Endothelial cell of umbilical vein (primary cell): ENCODE results near the gene GTPBP4. TPM values are rescaled to one million over a fixed set of nuclear protein-coding genes. Genes with fewer than 3 reads are reported as not detected.
A peak's percentile ranks its signal among the peaks of the same experiment; 100 is the strongest.

Experiments used
- BruUV-seq: library from RNA; stranded (reverse); fragments of 400-500 nt; replicated peaks from 2 replicates; lab custom pipeline; 2021; lab: Mats Ljungman, UMichigan
- CTCF ChIA-PET: fragments of 300-600, 350-600 bp; sonication (Branson Sonifier 250); formaldehyde crosslinking; loops from one replicate; lab custom pipeline; 2021; ENCODE audit warnings: antibody characterized with exemption, inconsistent platforms; lab: Charles Lee
- POLR2A ChIA-PET: fragments of 300-600, 350-600 bp; sonication (Branson Sonifier 250); formaldehyde crosslinking; loops from one replicate; lab custom pipeline; 2021; ENCODE audit warnings: antibody characterized with exemption, inconsistent platforms; lab: Charles Lee
- DNase-seq: peaks from one replicate; pipeline ENCODE4 v3.0.0-alpha.2; 2011; ENCODE audit warnings: low read depth, low spot score
- FAIRE-seq: peaks from 2 replicates; lab custom pipeline; 2011; peaks lifted over from hg19 to GRCh38; lab: Jason Lieb, UNC
- H2AFZ ChIP-seq: 2 replicates; pipeline ENCODE4 v1.6.0; 2012; ENCODE audit warnings: low read depth, low read length, control low read depth, inconsistent platforms
- H3K27ac ChIP-seq: 2 replicates; pipeline ENCODE4 v1.5.1; 2011; ENCODE audit warnings: low read depth, mild to moderate bottlenecking, control low read depth, low read length, moderate library complexity; ENCODE audit not compliant: insufficient read depth
- H3K27me3 ChIP-seq, 2 experiments: 2 replicates each; pipeline versions ENCODE4 v1.6.0 to v1.6.1; 2011; ENCODE audit warnings: low read length in 2 of 2, mixed read lengths in 1 of 2; ENCODE audit not compliant: control insufficient read depth in 2 of 2, insufficient read depth in 2 of 2
- H3K36me3 ChIP-seq, 2 experiments: 2 replicates in 1 of 2; 3 replicates in 1 of 2; pipeline ENCODE4 v1.5.1; 2011; ENCODE audit warnings: low read length in 2 of 2, mild to moderate bottlenecking in 1 of 2, moderate library complexity in 1 of 2; ENCODE audit not compliant: control insufficient read depth in 2 of 2, insufficient read depth in 2 of 2; ENCODE audit errors: extremely low read depth in 1 of 2
- H3K4me1 ChIP-seq: 3 replicates; pipeline ENCODE4 v1.5.1; 2011; ENCODE audit warnings: mild to moderate bottlenecking, low read length; ENCODE audit not compliant: control insufficient read depth, insufficient read depth; ENCODE audit errors: extremely low read depth
- H3K4me2 ChIP-seq: 2 replicates; pipeline ENCODE4 v1.6.1; 2011; ENCODE audit warnings: low read length, control low read depth, mixed read lengths; ENCODE audit not compliant: insufficient read depth
- H3K4me3 ChIP-seq, 3 experiments: fragments of 200-600 bp in 1 of 3; sonication (generic), shearing (Covaris generic) in 1 of 3; replicated peaks in 1 of 3; 2 replicates each; pipeline ENCODE4 v1.5.1; 2011 to 2016; ENCODE audit warnings: control low read depth in 3 of 3, low read length in 3 of 3, mild to moderate bottlenecking in 2 of 3, inconsistent platforms in 1 of 3, low read depth in 1 of 3, moderate library complexity in 1 of 3; ENCODE audit not compliant: insufficient read depth in 1 of 3
- H3K79me2 ChIP-seq: 2 replicates; pipeline ENCODE4 v1.6.0; 2012; ENCODE audit warnings: low read length, inconsistent platforms; ENCODE audit not compliant: control insufficient read depth, insufficient read depth
- H3K9ac ChIP-seq: replicated peaks from 2 replicates; pipeline ENCODE3; 2011; ENCODE audit warnings: low read length, control low read depth; ENCODE audit not compliant: insufficient read depth; ENCODE audit errors: extremely low read depth
- H3K9me1 ChIP-seq: replicated peaks from 3 replicates; pipeline ENCODE4 v1.6.0; 2011; ENCODE audit warnings: mild to moderate bottlenecking, low read length; ENCODE audit not compliant: control insufficient read depth, insufficient read depth; ENCODE audit errors: extremely low read depth
- H3K9me3 ChIP-seq: replicated peaks from 2 replicates; pipeline ENCODE4 v1.5.1; 2012; ENCODE audit warnings: low read length, inconsistent platforms; ENCODE audit not compliant: control insufficient read depth, insufficient read depth
- H4K20me1 ChIP-seq: replicated peaks from 2 replicates; pipeline ENCODE3; 2011; ENCODE audit warnings: mild to moderate bottlenecking, low read length; ENCODE audit not compliant: control insufficient read depth, insufficient read depth; ENCODE audit errors: extremely low read depth
- EZH2 ChIP-seq: IDR thresholded peaks from 2 replicates; pipeline ENCODE4 v1.6.1; 2012; ENCODE audit warnings: borderline replicate concordance, low read depth, mild to moderate bottlenecking, moderate library complexity, low read length, inconsistent platforms; ENCODE audit not compliant: severe bottlenecking
- GATA2 ChIP-seq: IDR thresholded peaks from 2 replicates; pipeline ENCODE4 v1.7.0; 2011; ENCODE audit warnings: low read depth, mild to moderate bottlenecking, moderate library complexity, mixed read lengths, low read length; ENCODE audit not compliant: insufficient read length, insufficient read depth
- JUN ChIP-seq: IDR thresholded peaks from 2 replicates; pipeline ENCODE4 v1.6.1; 2011; ENCODE audit warnings: borderline replicate concordance, low read depth; ENCODE audit not compliant: insufficient read length, insufficient read depth
- MAX ChIP-seq: IDR thresholded peaks from 2 replicates; pipeline ENCODE4 v1.6.1; 2011; ENCODE audit not compliant: insufficient read depth, insufficient read length
- MYC ChIP-seq: IDR thresholded peaks from one replicate; pipeline ENCODE4 v1.6.1; 2011; ENCODE audit warnings: mild to moderate bottlenecking, low read depth, low read length
- POLR2AphosphoS5 ChIP-seq: IDR thresholded peaks from 2 replicates; pipeline ENCODE4 v1.6.1; 2012; ENCODE audit warnings: low read depth, mild to moderate bottlenecking, control low read depth, low read length, moderate library complexity; ENCODE audit not compliant: insufficient read depth
- dilution Hi-C: fragments of 300-500 bp; cut with MboI; formaldehyde crosslinking; loops from one replicate; pipeline ENCODE4 v1.15.0; 2019; ENCODE audit warnings: low sequenced_read_pairs; ENCODE audit not compliant: extremely low pct_ligation_motif_present
- intact Hi-C: fragments of 100-400 bp; cut with micrococcal nuclease; formaldehyde crosslinking; loops from one replicate; pipeline ENCODE4 v1.10.0; 2022
- polyA plus RNA-seq, 4 experiments: library from polyadenylated mRNA; depleted of rRNA in 3 of 4; stranded (reverse) in 3 of 4; unstranded in 1 of 4; fragments of >200 nt; gene quantifications; 2 replicates each; pipeline versions ENCODE4 v1.2.1 to v1.2.3, GENCODE V29; 2011 to 2012; ENCODE audit warnings: missing spikeins in 1 of 4
- total RNA-seq: library from RNA; stranded (reverse); gene quantifications from 2 replicates; pipeline ENCODE4 v1.2.3, GENCODE V29; 2021

GTPBP4 gene
- total and polyA plus RNA-seq, 2 donors (not counting 3 experiments of a cell fraction or from before 2014, with no cell fraction given) = 12.4 to 69.3 TPM

DNA sequence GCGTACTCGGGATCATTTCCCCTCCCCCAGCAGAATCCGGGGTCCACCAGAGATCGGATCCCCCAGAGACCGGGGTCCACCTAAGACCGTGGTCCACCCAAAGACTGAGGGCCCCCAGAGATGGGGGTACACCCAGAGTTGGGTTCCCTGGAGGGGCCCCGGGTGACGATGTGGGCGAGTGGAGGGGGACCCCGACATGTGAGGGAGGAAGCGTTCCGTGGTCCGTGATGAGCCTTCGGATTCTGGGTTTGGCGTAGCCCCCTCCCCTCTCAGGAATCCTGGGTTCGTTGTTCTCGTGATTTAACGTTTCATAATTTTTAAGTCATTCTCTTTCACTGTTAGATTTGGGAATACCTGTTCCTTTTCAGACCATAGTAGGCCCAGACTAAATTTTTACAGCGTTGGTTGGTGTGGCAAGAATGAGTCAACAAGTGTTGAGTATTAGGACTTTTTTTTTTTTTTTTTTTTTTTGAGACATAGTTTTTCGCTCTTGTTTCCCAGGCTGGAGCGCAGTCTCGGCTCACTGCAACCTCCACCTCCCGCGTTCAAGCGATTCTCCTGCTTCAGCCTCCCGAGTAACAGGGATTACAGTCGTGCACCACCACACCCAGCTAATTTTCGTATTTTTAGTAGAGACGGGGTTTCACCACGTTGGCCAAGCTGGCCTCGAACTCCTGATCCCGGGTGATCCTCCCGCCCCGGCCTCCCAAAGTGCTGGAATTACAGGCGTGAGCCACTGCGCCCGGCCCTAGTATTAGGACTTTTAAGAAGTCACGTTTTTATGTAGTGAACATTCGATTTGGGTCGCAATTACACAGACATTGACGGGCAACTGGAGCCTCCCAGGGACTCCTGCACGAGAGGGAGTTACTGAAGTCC lies 672 bp downstream of the GTPBP4 start:
- intact Hi-C loops = loop anchor here (1.0 to 5.0 kb wide), 4 partner anchors 45 to 478 kb away; partner anchors contain the start of genes IDI1 and LARP4B
- Histone ChIP-seq H3K4me2 (peak overlapping the region; percentile 72), H3K4me1 (peaks cover 13% of the 10 kb centered on the region), H3K27ac (peak overlapping the region; percentile 86), H3K79me2 (peaks cover 49% of the 10 kb centered on the region), H3K9me3 (no peaks in the 10 kb centered on the region), H2AFZ (peak overlapping the region; percentile 20), H3K4me3 (peak overlapping the region; percentile 76 to 94 (median 84)), H4K20me1 (peaks cover 2% of the 10 kb centered on the region), H3K27me3 (no peaks in the 10 kb centered on the region), H3K36me3 (peaks cover 4 to 12% of the 10 kb centered on the region in 2 experiments), H3K9ac (peak overlapping the region; percentile 96), H3K9me1 (no peaks in the 10 kb centered on the region)
- CTCF ChIA-PET = interaction anchor here (1.1 to 1.8 kb wide), 2 partner anchors 14 to 18 kb away, joined by 3 to 5 read pairs; no protein-coding TSS in a partner anchor
- BruUV-seq = TSS peak; percentile 56
- FAIRE-seq (no peak), DNase-seq (peak; percentile 26)
- dilution Hi-C loops = no loop called here
- TF ChIP-seq MAX = no peak
- TF ChIP-seq MYC = no peak
- no peak for TF ChIP-seq JUN
- TF ChIP-seq GATA2 = no peak
- TF ChIP-seq EZH2 = no peak
- no peak for TF ChIP-seq POLR2AphosphoS5
- POLR2A ChIA-PET = no interaction called here
